PC-9 (cell line): ENCODE results near the gene KIF5B. TPM values are rescaled to one million over a fixed set of nuclear protein-coding genes. Genes with fewer than 3 reads are reported as not detected.
A peak's percentile ranks its signal among the peaks of the same experiment; 100 is the strongest.

Experiments
- BruUV-seq: library from RNA; stranded (reverse); fragments of 400-500 nt; replicated peaks from 2 replicates; lab custom pipeline; 2021; lab: Mats Ljungman, UMichigan
- CTCF ChIA-PET: fragments of 300-600 bp; sonication (Branson Sonifier 250); formaldehyde crosslinking; loops from one replicate; lab custom pipeline; 2022; ENCODE audit warnings: antibody characterized with exemption; lab: Charles Lee
- POLR2A ChIA-PET: fragments of 300-600 bp; sonication (Branson Sonifier 250); formaldehyde crosslinking; loops from one replicate; lab custom pipeline; 2022; ENCODE audit warnings: antibody characterized with exemption; ENCODE audit not compliant: unreplicated experiment; lab: Charles Lee
- DNase-seq, 2 experiments: peaks; one replicate each; pipeline versions ENCODE4 v3.0.0 to v3.0.0-alpha.2; 2015 to 2022; ENCODE audit warnings: mixed read lengths in 1 of 2
- H2AFZ ChIP-seq: fragments of 200-600 bp; sonication (generic); 2 replicates; pipeline ENCODE4 v1.8.1; 2017; ENCODE audit warnings: antibody characterized with exemption
- H3F3A ChIP-seq: fragments of 200-600 bp; sonication (generic); 2 replicates; pipeline ENCODE4 v1.8.1; 2017; ENCODE audit warnings: antibody characterized with exemption, mild to moderate bottlenecking, low read depth; ENCODE audit not compliant: insufficient read depth
- H3K27ac ChIP-seq: fragments of 200-600 bp; sonication (generic); 2 replicates; pipeline ENCODE4 v1.6.1; 2016; ENCODE audit warnings: mixed run types
- H3K27me3 ChIP-seq: fragments of 200-600 bp; sonication (generic); 2 replicates; pipeline ENCODE4 v1.6.1; 2016; ENCODE audit warnings: low read depth, mixed run types; ENCODE audit not compliant: insufficient read depth
- H3K36me3 ChIP-seq: fragments of 200-600 bp; sonication (generic); 2 replicates; pipeline ENCODE4 v1.6.1; 2016; ENCODE audit warnings: low read depth, mixed run types
- H3K4me1 ChIP-seq: fragments of 200-600 bp; sonication (generic); replicated peaks from 2 replicates; pipeline ENCODE4 v1.6.1; 2016; ENCODE audit warnings: mixed run types; ENCODE audit not compliant: insufficient read depth
- H3K4me2 ChIP-seq: fragments of 200-600 bp; sonication (generic); 2 replicates; pipeline ENCODE4 v1.6.1; 2017; ENCODE audit warnings: mixed run types
- H3K4me3 ChIP-seq: fragments of 200-600 bp; sonication (generic); 2 replicates; pipeline ENCODE4 v1.6.1; 2016; ENCODE audit warnings: mixed run types
- H3K79me2 ChIP-seq: fragments of 200-600 bp; sonication (generic); 2 replicates; pipeline ENCODE4 v1.6.1; 2017; ENCODE audit warnings: low read depth, mixed run types
- H3K9me2 ChIP-seq: fragments of 200-600 bp; sonication (generic); 2 replicates; pipeline ENCODE4 v1.8.1; 2017; ENCODE audit warnings: mild to moderate bottlenecking; ENCODE audit not compliant: insufficient read depth
- H3K9me3 ChIP-seq: fragments of 200-600 bp; sonication (generic); 2 replicates; pipeline ENCODE4 v1.8.1; 2016; ENCODE audit warnings: low read depth; ENCODE audit not compliant: insufficient read depth
- H4K20me1 ChIP-seq: fragments of 200-600 bp; sonication (generic); 2 replicates; pipeline ENCODE4 v1.8.1; 2017; ENCODE audit not compliant: insufficient read depth
- CTCF ChIP-seq: fragments of 200-600 bp; sonication (generic); conservative IDR thresholded peaks from 2 replicates; pipeline ENCODE4 v1.6.1; 2017; ENCODE audit warnings: mixed run types, antibody characterized with exemption, mild to moderate bottlenecking, moderate library complexity
- EZH2 ChIP-seq: fragments of 200-600 bp; sonication (generic); IDR thresholded peaks from 2 replicates; pipeline ENCODE4 v1.8.0; 2017; ENCODE audit warnings: antibody characterized with exemption, low read depth
- intact Hi-C: fragments of 100-400 bp; cut with micrococcal nuclease; formaldehyde crosslinking; loops from one replicate; pipeline ENCODE4 v1.10.0; 2022; ENCODE audit not compliant: unreplicated experiment
- total RNA-seq: library from RNA; stranded (reverse); gene quantifications from 2 replicates; pipeline ENCODE4 v1.2.3, GENCODE V29; 2021

KIF5B gene
- total RNA-seq, 1 experiment from 2014 or later, result 76.9 TPM

GRCh38 chr10:32060347-32060746, 4.1 kb upstream of the KIF5B start:
- H3K27me3 ChIP-seq, result no peaks in the 10 kb centered on the region
- no peaks in the 10 kb centered on the region for H3K36me3 ChIP-seq
- no peak for TF ChIP-seq CTCF
- no peak for TF ChIP-seq EZH2
- ChIA-PET CTCF (interaction anchor here (0.7 kb wide), 1 partner anchor 293 kb away, joined by 7 read pairs; no protein-coding TSS in a partner anchor), POLR2A (no interaction called here)
- H3K9me2 ChIP-seq, result no peaks in the 10 kb centered on the region
- no peak overlapping the region for H3K27ac ChIP-seq
- no peak overlapping the region for H2AFZ ChIP-seq
- H3F3A ChIP-seq, result no peaks in the 10 kb centered on the region
- intact Hi-C loops, result no loop called here
- no peaks in the 10 kb centered on the region for H3K9me3 ChIP-seq
- DNase-seq, result no peak
- no peak overlapping the region for H3K4me2 ChIP-seq
- no peak overlapping the region for H3K4me3 ChIP-seq
- no peaks in the 10 kb centered on the region; the same call in 1 of the 2 replicates for H3K4me1 ChIP-seq
- peaks cover 8% of the 10 kb centered on the region for H3K79me2 ChIP-seq
- no TSS peak for BruUV-seq
- 0 out of 2 replicates have a peak, but pooled peaks cover under 1% of the 10 kb centered on the region for H4K20me1 ChIP-seq

- H3K4me3 ChIP-seq, result no peak overlapping the region
- H3K27me3 ChIP-seq, result no peaks in the 10 kb centered on the region
- peaks cover 2% of the 10 kb centered on the region; the same call in 1 of the 2 replicates for H3K4me1 ChIP-seq
- H3K79me2 ChIP-seq, result peaks cover 17% of the 10 kb centered on the region
- no peaks in the 10 kb centered on the region for H3K36me3 ChIP-seq
- no TSS peak for BruUV-seq
- peaks cover 9% of the 10 kb centered on the region for H4K20me1 ChIP-seq
- H3F3A ChIP-seq, result no peaks in the 10 kb centered on the region
- ChIA-PET CTCF (no interaction called here), POLR2A (no interaction called here)
- no peaks in the 10 kb centered on the region for H3K9me2 ChIP-seq
- DNase-seq, result no peak
- H3K9me3 ChIP-seq, result no peaks in the 10 kb centered on the region
- no peak overlapping the region for H2AFZ ChIP-seq
- TF ChIP-seq EZH2, result no peak
- no peak for TF ChIP-seq CTCF
- intact Hi-C loops, result loop anchor here (10.0 kb wide), 3 partner anchors 135 to 315 kb away; partner anchors contain the start of gene EPC1
- H3K4me2 ChIP-seq, result no peak overlapping the region
- no peak overlapping the region for H3K27ac ChIP-seq
Measured at GRCh38 chr10:32059472-32059871, 3.2 kb upstream of the KIF5B start.

GRCh38 chr10:32057036-32057372, 779 bp upstream of the KIF5B start:
- POLR2A ChIA-PET, result interaction anchor here (0.5 to 0.7 kb wide), 3 partner anchors 206 to 320 kb away, joined by 3 to 6 read pairs (median 4); no protein-coding TSS in a partner anchor
- Histone ChIP-seq H3K36me3 (no peaks in the 10 kb centered on the region), H3F3A (no peaks in the 10 kb centered on the region), H3K4me2 (peak overlapping the region; percentile 98), H3K4me1 (peaks cover 25% of the 10 kb centered on the region), H4K20me1 (peaks cover 34% of the 10 kb centered on the region), H3K79me2 (peaks cover 41% of the 10 kb centered on the region), H3K9me2 (no peaks in the 10 kb centered on the region), H3K4me3 (peak overlapping the region; percentile 91; the same call in 1 of the 2 replicates), H3K27me3 (no peaks in the 10 kb centered on the region), H2AFZ (peak overlapping the region; percentile 96), H3K9me3 (no peaks in the 10 kb centered on the region), H3K27ac (no peak overlapping the region)
- CTCF ChIA-PET, result no interaction called here
- DNase-seq, result no peak
- intact Hi-C loops, result loop anchor here (10.0 kb wide), 3 partner anchors 138 to 318 kb away; partner anchors contain the start of gene EPC1
- BruUV-seq, result TSS peak; percentile 81
- no peak for TF ChIP-seq CTCF
